Astrocyte (in vitro differentiated cells and primary cell): ENCODE measurements around the gene ABHD5.
A peak's percentile ranks its signal among the peaks of the same experiment; 100 is the strongest.

ENCODE experiments used
- EZH2 ChIP-seq: IDR thresholded peaks from 2 replicates; pipeline ENCODE4 v1.6.1; 2012; ENCODE audit warnings: mild to moderate bottlenecking, low read length, inconsistent platforms; ENCODE audit not compliant: insufficient read depth
- TF ChIP-seq, protein P1 (sequence below): IDR thresholded peaks from 2 replicates; pipeline ENCODE4 v1.5.1; 2011; ENCODE audit warnings: low read depth, mild to moderate bottlenecking, inconsistent platforms, low read length, moderate library complexity; ENCODE audit not compliant: insufficient read depth

DNA sequence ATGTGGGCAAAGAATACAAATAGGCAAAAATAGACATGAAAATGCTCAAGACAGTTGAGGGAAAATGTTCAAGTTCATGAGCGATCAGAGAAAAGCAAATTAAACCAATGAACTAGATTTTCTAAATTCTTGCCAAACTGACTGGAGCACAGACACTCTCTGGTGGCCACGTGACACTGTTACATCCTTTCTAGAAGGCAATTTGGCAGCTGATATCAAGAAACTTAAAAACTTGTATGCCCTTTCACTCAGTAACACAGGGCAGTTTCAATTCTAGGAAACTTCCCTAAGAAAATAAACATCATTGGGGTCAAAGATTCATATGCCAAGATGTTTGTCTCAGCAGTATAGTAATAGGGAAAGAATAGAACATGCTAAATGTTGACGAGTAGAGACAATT, 52.2 kb downstream of the ABHD5 start:
- TF ChIP-seq, protein P1, sequence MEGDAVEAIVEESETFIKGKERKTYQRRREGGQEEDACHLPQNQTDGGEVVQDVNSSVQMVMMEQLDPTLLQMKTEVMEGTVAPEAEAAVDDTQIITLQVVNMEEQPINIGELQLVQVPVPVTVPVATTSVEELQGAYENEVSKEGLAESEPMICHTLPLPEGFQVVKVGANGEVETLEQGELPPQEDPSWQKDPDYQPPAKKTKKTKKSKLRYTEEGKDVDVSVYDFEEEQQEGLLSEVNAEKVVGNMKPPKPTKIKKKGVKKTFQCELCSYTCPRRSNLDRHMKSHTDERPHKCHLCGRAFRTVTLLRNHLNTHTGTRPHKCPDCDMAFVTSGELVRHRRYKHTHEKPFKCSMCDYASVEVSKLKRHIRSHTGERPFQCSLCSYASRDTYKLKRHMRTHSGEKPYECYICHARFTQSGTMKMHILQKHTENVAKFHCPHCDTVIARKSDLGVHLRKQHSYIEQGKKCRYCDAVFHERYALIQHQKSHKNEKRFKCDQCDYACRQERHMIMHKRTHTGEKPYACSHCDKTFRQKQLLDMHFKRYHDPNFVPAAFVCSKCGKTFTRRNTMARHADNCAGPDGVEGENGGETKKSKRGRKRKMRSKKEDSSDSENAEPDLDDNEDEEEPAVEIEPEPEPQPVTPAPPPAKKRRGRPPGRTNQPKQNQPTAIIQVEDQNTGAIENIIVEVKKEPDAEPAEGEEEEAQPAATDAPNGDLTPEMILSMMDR = peak; percentile 20
- TF ChIP-seq EZH2 = no peak
